ENCODE measurements around the gene RTN4. TPM values are rescaled to one million over a fixed set of nuclear protein-coding genes. Genes with fewer than 3 reads are reported as not detected.

The RTN4 gene
- polyA plus RNA-seq, 4 donors, result 98.1 to 291 (median 158) TPM

DNA sequence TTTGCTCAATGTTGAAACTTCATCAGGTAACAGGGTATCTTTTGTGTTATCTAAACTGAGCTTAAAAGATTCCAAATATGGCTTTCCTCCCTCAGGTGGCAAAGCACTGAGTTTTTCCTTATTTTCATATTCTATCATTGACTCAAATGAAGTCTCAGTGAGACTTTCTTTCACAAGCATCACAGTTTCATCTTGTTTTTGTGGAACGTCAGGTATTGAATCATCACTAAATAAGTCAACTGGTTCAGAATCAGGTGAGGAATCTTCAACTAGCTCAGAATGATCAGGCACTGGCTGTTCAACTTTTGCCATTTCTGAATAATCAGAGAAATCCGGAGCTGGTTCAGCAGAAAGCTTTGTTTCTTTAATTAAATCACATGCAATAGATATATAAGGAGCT lies 24.6 kb downstream of the RTN4 start:
- DNase-seq, result no peak
- 83 to 91% (median 83%) methylated on average over 2 of the region's 2 CpGs for WGBS, 3 donors
- peaks cover 0 to 2% (median 0%) of the 10 kb centered on the region in 3 donors for H3K36me3 ChIP-seq (ENCODE audit: control insufficient read depth in 3 of 3, insufficient read depth in 2 of 3, low read depth in 1 of 3, low read length in 3 of 3)
- H3K9me3 ChIP-seq (ENCODE audit: control insufficient read depth in 2 of 2, insufficient read depth in 1 of 2, low read depth in 1 of 2, low read length in 1 of 2), result no peaks in the 10 kb centered on the region
- H3K4me1 ChIP-seq (ENCODE audit: control insufficient read depth in 3 of 3, insufficient read depth in 2 of 3, low read depth in 1 of 3, low read length in 2 of 3), result peaks cover 3 to 9% (median 4%) of the 10 kb centered on the region in 3 donors
- no peak for FAIRE-seq
- no peaks in the 10 kb centered on the region for H3K27me3 ChIP-seq (ENCODE audit: control insufficient read depth in 3 of 3, insufficient read depth in 3 of 3, low read length in 3 of 3)
- H3K4me3 ChIP-seq (ENCODE audit: low read depth in 1 of 3, low read length in 3 of 3), result no peak overlapping the region
- H3K27ac ChIP-seq (ENCODE audit: low read depth in 1 of 3, low read length in 2 of 3), result no peak overlapping the region

DNA sequence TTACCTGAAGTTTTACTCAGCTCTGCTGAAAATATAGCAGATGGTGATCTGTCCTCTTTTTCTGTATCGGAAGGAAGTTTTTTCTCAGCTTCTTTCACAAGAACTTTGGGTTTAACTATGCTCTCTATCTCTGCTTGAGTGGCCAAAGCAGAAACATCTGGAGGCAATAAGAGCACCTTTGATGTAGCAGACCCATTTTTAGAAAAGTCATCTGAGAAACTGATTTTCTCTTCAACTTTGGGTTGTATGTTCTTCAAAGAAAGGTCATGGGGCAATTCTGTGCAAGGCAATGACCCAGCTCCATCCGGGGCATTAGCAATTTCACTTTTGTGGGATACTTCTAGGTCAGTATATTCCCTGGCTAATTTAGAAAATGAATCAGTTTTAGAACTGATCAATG lies 25.2 kb downstream of the RTN4 start:
- H3K4me3 ChIP-seq (ENCODE audit: low read depth in 1 of 3, low read length in 3 of 3), result no peak overlapping the region
- H3K27me3 ChIP-seq (ENCODE audit: control insufficient read depth in 3 of 3, insufficient read depth in 3 of 3, low read length in 3 of 3), result no peaks in the 10 kb centered on the region
- H3K36me3 ChIP-seq (ENCODE audit: control insufficient read depth in 3 of 3, insufficient read depth in 2 of 3, low read depth in 1 of 3, low read length in 3 of 3), result peaks cover 0 to 4% (median 0%) of the 10 kb centered on the region in 3 donors
- H3K4me1 ChIP-seq (ENCODE audit: control insufficient read depth in 3 of 3, insufficient read depth in 2 of 3, low read depth in 1 of 3, low read length in 2 of 3), result peaks cover 3 to 9% (median 4%) of the 10 kb centered on the region in 3 donors
- H3K27ac ChIP-seq (ENCODE audit: low read depth in 1 of 3, low read length in 2 of 3), result no peak overlapping the region
- 80 to 92% (median 88%) methylated on average over 2 of the region's 2 CpGs for WGBS, 3 donors
- FAIRE-seq (no peak), DNase-seq (no peak)
- no peaks in the 10 kb centered on the region for H3K9me3 ChIP-seq (ENCODE audit: control insufficient read depth in 2 of 2, insufficient read depth in 1 of 2, low read depth in 1 of 2, low read length in 1 of 2)

DNA sequence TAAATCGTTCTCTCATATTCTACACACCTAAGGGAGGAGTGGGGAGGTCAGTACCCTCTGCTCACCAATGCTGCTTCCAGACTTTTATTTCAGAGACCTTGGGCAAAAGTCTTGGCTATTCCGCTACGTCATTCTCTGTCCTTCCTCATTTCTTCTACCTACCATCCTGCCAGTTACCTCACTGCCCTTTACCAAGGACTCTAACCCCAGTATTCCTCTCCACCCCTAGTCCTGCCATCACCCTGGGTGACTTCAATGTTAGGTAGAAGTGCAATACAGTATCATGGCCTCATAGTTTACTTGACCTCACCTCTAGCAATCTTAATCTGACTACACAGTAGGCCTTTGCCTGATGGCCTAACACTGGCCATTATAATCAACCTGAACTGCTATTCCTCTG lies 27.8 kb downstream of the RTN4 start:
- Histone ChIP-seq H3K4me3 (ENCODE audit: low read depth in 1 of 3, low read length in 3 of 3) (no peak overlapping the region), H3K27ac (ENCODE audit: low read depth in 1 of 3, low read length in 2 of 3) (no peak overlapping the region), H3K27me3 (ENCODE audit: control insufficient read depth in 3 of 3, insufficient read depth in 3 of 3, low read length in 3 of 3) (no peaks in the 10 kb centered on the region), H3K4me1 (ENCODE audit: control insufficient read depth in 3 of 3, insufficient read depth in 2 of 3, low read depth in 1 of 3, low read length in 2 of 3) (peaks cover 0 to 9% (median 3%) of the 10 kb centered on the region in 3 donors), H3K9me3 (ENCODE audit: control insufficient read depth in 2 of 2, insufficient read depth in 1 of 2, low read depth in 1 of 2, low read length in 1 of 2) (no peaks in the 10 kb centered on the region), H3K36me3 (ENCODE audit: control insufficient read depth in 3 of 3, insufficient read depth in 2 of 3, low read depth in 1 of 3, low read length in 3 of 3) (peaks cover 0 to 4% (median 0%) of the 10 kb centered on the region in 3 donors)
- DNase-seq (no peak), FAIRE-seq (no peak)
- 87 to 95% (median 92%) methylated on average over 3 of the region's 3 CpGs for WGBS, 3 donors

DNA sequence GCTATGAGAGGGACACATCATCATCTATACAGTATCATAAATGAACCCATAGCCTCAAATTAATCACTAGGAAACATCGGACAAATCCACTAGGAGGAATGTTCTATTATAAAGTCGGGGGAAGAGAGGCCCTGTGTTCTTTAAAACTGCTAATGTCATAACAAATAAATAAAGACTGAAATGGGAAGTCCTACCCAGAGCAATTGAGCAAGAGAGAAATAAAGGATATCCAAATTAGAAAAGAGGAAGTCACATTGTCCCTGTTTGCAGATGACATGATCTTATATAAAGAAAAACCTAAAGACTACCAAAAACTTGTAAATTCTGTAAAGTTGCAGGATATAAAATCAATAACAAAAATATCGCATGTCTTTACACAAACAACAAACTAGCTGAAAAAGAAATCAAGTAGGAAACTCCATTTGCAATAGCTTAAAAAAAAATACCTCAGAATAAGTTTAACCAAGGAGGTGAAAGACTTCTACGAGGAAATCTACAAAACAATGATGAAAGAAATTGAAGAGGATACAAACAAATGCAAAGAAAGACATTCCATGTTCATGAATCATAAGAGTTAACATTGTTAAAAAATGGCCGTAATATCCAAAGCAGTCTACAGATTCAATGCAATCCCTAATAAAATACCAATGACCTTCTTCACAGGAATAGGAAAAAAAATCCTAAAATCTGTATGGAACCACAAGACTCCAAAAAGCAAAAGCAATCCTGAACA lies 30.6 kb downstream of the RTN4 start:
- WGBS, 3 donors, result 81 to 85% (median 81%) methylated on average over 5 of the region's 5 CpGs

DNA sequence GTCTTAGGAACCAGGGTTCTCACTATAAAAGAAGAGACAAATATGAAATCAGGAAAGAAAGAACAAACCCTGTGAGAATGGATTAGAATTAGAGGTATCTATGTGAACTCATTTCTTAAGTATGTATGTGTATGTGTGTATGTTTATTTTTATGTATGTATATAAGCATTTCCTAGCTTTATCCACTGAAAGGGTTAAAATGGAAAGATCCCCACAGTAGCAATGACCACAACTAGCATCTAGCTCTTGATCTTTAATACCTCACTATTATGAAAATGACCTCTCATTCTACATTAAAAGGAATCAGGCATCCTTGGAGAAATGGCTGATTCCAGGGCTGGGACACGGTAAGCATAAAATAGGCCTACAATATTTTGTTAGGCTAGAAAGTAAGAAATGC lies 31.6 kb downstream of the RTN4 start:
- Histone ChIP-seq H3K4me1 (ENCODE audit: control insufficient read depth in 3 of 3, insufficient read depth in 2 of 3, low read depth in 1 of 3, low read length in 2 of 3) (peaks cover 2 to 3% (median 3%) of the 10 kb centered on the region in 3 donors), H3K9me3 (ENCODE audit: control insufficient read depth in 2 of 2, insufficient read depth in 1 of 2, low read depth in 1 of 2, low read length in 1 of 2) (no peaks in the 10 kb centered on the region), H3K36me3 (ENCODE audit: control insufficient read depth in 3 of 3, insufficient read depth in 2 of 3, low read depth in 1 of 3, low read length in 3 of 3) (peaks cover 0 to 4% (median 0%) of the 10 kb centered on the region in 3 donors), H3K4me3 (ENCODE audit: low read depth in 1 of 3, low read length in 3 of 3) (no peak overlapping the region), H3K27ac (ENCODE audit: low read depth in 1 of 3, low read length in 2 of 3) (no peak overlapping the region), H3K27me3 (ENCODE audit: control insufficient read depth in 3 of 3, insufficient read depth in 3 of 3, low read length in 3 of 3) (no peaks in the 10 kb centered on the region)
- FAIRE-seq (no peak), DNase-seq (no peak)
- WGBS, 3 donors, result 98 to 100% (median 100%) methylated on average over 1 of the region's 1 CpG

More for the DNA sequence above, 30.6 kb downstream of the RTN4 start:
- Histone ChIP-seq H3K4me3 (ENCODE audit: low read depth in 1 of 3, low read length in 3 of 3) (no peak overlapping the region), H3K9me3 (ENCODE audit: control insufficient read depth in 2 of 2, insufficient read depth in 1 of 2, low read depth in 1 of 2, low read length in 1 of 2) (no peaks in the 10 kb centered on the region), H3K36me3 (ENCODE audit: control insufficient read depth in 3 of 3, insufficient read depth in 2 of 3, low read depth in 1 of 3, low read length in 3 of 3) (peaks cover 0 to 4% (median 0%) of the 10 kb centered on the region in 3 donors), H3K27me3 (ENCODE audit: control insufficient read depth in 3 of 3, insufficient read depth in 3 of 3, low read length in 3 of 3) (no peaks in the 10 kb centered on the region), H3K27ac (ENCODE audit: low read depth in 1 of 3, low read length in 2 of 3) (no peak overlapping the region), H3K4me1 (ENCODE audit: control insufficient read depth in 3 of 3, insufficient read depth in 2 of 3, low read depth in 1 of 3, low read length in 2 of 3) (peaks cover 0 to 3% (median 3%) of the 10 kb centered on the region in 3 donors)
- FAIRE-seq (no peak), DNase-seq (no peak)

DNA sequence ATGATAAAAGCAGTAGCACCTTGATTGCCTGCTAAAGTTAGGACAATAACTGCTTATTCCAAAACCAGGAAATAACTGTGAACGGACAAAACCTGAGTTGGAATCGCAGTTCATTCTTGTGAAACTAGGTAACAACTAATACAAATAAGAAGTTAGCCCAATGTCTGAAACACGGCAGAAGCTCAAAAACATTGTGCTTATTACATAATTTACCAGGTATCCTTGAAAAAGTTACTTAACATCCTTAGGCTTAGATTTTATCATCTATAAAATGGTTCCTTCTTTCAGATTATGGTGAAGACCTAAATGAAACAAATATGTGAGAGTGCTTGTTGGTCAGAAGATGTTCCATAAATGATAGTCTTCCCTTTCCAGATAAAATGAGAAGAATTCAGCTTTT lies 32.4 kb downstream of the RTN4 start:
- Histone ChIP-seq H3K36me3 (ENCODE audit: control insufficient read depth in 3 of 3, insufficient read depth in 2 of 3, low read depth in 1 of 3, low read length in 3 of 3) (peaks cover 0 to 4% (median 0%) of the 10 kb centered on the region in 3 donors), H3K27me3 (ENCODE audit: control insufficient read depth in 3 of 3, insufficient read depth in 3 of 3, low read length in 3 of 3) (no peaks in the 10 kb centered on the region), H3K4me3 (ENCODE audit: low read depth in 1 of 3, low read length in 3 of 3) (no peak overlapping the region), H3K27ac (ENCODE audit: low read depth in 1 of 3, low read length in 2 of 3) (no peak overlapping the region), H3K9me3 (ENCODE audit: control insufficient read depth in 2 of 2, insufficient read depth in 1 of 2, low read depth in 1 of 2, low read length in 1 of 2) (no peaks in the 10 kb centered on the region), H3K4me1 (ENCODE audit: control insufficient read depth in 3 of 3, insufficient read depth in 2 of 3, low read depth in 1 of 3, low read length in 2 of 3) (peaks cover 3 to 8% (median 6%) of the 10 kb centered on the region in 3 donors)
- DNase-seq (no peak), FAIRE-seq (no peak)
- 85 to 88% (median 87%) methylated on average over 3 of the region's 3 CpGs for WGBS, 3 donors

DNA sequence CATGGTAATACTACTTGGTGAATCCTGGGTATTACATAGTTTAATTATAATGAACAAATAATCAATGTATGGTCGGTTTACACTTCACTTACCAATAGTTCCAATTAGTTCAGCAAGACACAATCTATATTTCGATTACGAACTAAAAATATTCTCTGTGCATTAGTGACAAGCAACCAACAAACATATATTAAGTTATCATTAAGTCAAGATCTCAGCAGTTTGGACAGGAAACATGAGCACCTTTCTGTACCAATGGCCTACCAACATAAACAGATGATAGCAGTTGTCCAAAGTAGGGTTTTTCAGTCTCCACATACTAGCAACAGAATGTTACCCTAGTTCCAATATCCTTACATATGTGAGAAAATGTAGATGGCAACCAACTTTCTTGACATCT lies 32.8 kb downstream of the RTN4 start:
- H3K36me3 ChIP-seq (ENCODE audit: control insufficient read depth in 3 of 3, insufficient read depth in 2 of 3, low read depth in 1 of 3, low read length in 3 of 3), result peaks cover 0 to 4% (median 0%) of the 10 kb centered on the region in 3 donors
- no peak for FAIRE-seq
- 97 to 100% (median 97%) methylated on average over 3 of the region's 3 CpGs for WGBS, 3 donors
- H3K4me1 ChIP-seq (ENCODE audit: control insufficient read depth in 3 of 3, insufficient read depth in 2 of 3, low read depth in 1 of 3, low read length in 2 of 3), result peaks cover 3 to 12% (median 4%) of the 10 kb centered on the region in 3 donors
- no peaks in the 10 kb centered on the region for H3K27me3 ChIP-seq (ENCODE audit: control insufficient read depth in 3 of 3, insufficient read depth in 3 of 3, low read length in 3 of 3)
- DNase-seq, result no peak
- no peaks in the 10 kb centered on the region for H3K9me3 ChIP-seq (ENCODE audit: control insufficient read depth in 2 of 2, insufficient read depth in 1 of 2, low read depth in 1 of 2, low read length in 1 of 2)
- no peak overlapping the region for H3K4me3 ChIP-seq (ENCODE audit: low read depth in 1 of 3, low read length in 3 of 3)
- no peak overlapping the region for H3K27ac ChIP-seq (ENCODE audit: low read depth in 1 of 3, low read length in 2 of 3)

DNA sequence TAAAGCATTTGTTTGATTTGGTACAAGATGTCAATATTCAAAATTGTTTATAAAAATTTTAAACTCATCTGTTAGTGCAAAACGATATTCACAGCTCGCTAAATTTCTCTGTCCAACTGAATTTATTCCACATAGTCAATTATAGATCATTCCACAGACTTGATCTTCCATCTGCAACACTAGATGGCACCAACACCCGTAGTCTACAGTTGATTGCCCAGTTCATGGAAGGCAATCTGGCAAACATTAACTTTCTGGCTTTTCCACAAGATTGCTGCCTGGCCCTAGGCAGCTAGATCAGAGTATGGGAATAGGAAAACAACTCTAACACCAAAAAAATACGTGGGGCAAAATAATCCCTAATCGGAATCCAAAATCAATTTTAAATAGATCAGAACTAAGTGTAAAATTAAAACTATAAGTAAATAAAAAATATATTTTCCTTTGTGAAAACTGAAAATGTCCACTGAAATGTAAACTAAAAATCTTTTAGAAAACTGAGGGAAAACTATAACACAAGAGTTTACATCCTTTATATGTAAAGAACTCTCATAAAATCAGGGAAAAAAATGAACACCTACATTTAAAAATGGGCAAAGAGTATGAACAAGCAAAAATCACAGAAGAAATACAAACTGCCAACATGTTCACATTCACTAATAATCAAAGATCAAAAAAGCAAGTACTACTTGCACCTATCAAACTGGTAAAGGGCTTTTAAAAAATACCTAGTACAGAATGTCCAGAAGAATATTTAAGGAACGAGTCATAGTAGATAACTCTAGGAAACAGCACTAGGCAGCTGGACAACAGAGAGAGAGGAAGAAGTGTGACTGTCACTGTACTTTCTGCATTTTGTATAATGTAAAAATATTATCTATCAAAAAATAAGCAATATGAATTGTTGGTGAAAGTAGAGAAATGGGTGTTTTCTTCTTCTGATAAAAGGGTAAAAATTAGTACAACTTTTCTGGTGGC lies 35.0 kb downstream of the RTN4 start:
- H3K36me3 ChIP-seq (ENCODE audit: control insufficient read depth in 3 of 3, insufficient read depth in 2 of 3, low read depth in 1 of 3, low read length in 3 of 3), result no peaks in the 10 kb centered on the region
- H3K27me3 ChIP-seq (ENCODE audit: control insufficient read depth in 3 of 3, insufficient read depth in 3 of 3, low read length in 3 of 3), result no peaks in the 10 kb centered on the region
- 13 to 47% (median 35%) methylated on average over 6 of the region's 6 CpGs for WGBS, 3 donors
- FAIRE-seq (peak; percentile 19), DNase-seq (peak; percentile 87)
- H3K27ac ChIP-seq (ENCODE audit: low read depth in 1 of 3, low read length in 2 of 3), result no peak overlapping the region
- no peak overlapping the region for H3K4me3 ChIP-seq (ENCODE audit: low read depth in 1 of 3, low read length in 3 of 3)
- H3K9me3 ChIP-seq (ENCODE audit: control insufficient read depth in 2 of 2, insufficient read depth in 1 of 2, low read depth in 1 of 2, low read length in 1 of 2), result no peaks in the 10 kb centered on the region
- peaks cover 0 to 23% (median 7%) of the 10 kb centered on the region in 3 donors for H3K4me1 ChIP-seq (ENCODE audit: control insufficient read depth in 3 of 3, insufficient read depth in 2 of 3, low read depth in 1 of 3, low read length in 2 of 3)
